Measurements from ENCODE around the gene ATP2B2.

The ATP2B2 gene

DNA sequence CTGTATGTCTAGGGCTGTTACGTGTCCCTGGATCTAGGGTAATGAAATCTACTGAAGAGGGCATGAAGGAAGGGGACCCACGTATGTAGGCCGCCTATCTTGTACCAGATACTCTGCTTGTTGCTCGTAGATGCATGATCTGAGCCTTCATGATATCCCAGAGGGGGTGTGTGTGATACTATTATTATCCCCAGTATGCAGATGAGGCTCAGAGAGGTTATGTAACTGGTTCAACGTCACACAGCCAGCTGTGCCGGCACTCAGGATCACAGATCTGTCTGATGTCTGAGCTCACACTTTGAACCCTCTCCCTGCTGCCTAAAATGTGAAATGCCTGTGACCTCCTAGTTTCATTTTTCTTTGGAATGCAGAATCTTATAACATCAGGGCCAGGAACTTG lies 148.3 kb downstream of the ATP2B2 start:
- DNase-seq: no peak

DNA sequence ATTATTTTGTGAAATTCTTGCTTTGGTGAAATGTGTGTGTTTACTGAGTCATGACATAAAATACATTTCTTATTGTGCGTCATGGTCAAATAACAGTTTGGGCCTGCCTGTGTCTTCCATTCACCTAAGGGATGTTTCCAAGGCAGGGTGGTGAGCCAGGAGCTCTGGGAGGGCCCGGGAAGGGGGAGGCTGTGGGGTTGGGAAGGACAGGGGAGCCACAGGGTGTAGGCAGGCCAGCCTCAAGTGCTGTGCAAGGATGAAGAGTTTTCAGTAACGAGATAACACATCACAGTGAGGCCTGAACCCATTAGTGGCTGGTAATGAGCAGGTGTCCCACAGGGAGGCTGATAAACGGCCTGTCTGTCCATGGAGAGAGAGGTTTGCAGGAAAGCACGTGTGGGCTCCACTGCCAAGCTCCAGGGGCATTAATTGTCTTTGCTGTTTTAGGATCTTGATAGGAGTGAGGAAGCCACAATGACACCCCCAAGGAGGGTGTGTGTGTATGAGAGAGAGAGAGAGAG lies 148.9 kb downstream of the ATP2B2 start:
- no peak for DNase-seq

DNA sequence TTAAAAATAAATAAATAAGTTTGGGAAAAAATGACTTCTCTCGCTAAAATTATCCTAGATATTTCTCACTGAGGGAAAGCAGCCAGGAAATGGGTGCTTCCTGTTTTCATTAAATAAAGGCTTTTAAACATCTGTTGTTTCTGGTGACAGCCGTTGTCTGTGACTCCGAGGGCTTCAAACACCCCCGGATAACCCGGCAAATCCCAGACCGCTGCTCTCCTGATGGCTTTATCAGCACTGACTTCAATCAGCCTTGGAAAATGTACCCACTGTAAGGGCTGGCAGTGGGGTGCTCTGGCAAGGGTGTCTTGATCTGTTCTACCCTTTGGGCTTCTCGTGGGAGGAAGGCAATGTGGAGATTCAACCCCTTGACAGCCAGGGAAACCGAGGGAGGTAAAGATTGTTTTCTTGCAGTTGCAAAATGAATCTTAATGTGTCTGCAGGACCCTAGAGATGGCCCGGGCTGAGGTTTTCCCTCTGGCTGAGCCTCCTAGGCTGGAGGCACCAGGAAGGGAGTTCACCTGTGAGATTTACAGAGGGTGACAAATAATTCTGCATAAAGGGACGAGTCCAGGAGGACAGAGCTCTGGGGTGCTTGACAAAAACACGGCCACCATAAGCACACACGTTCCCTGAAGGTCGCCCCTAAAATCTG lies 150.9 kb downstream of the ATP2B2 start:
- DNase-seq: no peak

DNA sequence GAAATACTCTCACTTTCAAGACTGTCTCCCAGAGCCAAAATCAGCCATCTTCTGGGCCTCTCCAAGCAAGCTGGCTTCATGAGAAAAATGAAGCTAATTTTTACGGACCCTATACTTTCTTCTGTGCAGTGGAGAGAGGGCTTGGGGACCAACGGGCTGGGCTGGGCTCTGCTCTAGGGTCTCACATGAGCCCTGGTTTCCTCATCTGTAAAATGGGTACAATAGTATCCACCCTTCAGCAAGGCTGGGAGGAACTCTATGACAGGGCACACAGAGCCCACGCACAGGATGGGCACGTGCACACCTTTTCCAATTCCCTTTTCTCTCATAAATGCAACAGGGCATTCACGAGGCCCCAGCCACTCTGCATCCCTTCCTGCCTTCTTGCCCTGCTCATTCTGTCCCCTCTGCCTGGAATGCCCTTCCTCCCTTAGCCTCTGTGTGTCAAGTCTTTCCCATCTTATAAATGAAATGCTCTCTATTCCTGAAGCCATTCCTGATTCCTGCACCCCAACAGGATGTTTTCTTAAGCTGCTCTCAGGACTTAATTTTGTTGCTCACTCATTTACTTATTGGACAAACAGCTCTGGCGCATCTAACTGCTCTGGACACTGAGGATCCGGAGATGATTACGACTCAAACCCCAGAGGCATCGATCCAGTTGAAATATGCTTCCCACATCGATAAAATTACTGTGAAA lies 151.6 kb downstream of the ATP2B2 start:
- DNase-seq: no peak

DNA sequence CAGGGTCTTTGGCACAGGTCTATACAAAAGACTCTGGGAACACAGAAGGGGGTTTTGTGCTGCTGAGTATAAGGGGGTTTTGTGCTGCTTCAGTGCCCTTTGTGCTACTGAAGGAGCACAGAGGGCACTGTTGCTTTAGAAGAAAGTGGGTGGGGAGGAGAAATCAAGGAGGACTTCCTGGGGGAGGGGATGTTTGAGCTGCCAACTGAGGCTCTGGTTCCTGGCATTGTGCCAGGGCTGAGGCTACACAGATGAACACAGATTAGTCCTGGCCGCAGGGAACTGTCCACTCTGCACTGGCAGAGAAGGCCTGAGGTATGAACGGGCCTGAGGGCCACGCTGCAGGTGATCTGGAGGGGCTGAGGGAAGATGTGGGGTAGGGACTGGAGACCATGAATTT lies 152.2 kb downstream of the ATP2B2 start:
- DNase-seq: no peak

DNA sequence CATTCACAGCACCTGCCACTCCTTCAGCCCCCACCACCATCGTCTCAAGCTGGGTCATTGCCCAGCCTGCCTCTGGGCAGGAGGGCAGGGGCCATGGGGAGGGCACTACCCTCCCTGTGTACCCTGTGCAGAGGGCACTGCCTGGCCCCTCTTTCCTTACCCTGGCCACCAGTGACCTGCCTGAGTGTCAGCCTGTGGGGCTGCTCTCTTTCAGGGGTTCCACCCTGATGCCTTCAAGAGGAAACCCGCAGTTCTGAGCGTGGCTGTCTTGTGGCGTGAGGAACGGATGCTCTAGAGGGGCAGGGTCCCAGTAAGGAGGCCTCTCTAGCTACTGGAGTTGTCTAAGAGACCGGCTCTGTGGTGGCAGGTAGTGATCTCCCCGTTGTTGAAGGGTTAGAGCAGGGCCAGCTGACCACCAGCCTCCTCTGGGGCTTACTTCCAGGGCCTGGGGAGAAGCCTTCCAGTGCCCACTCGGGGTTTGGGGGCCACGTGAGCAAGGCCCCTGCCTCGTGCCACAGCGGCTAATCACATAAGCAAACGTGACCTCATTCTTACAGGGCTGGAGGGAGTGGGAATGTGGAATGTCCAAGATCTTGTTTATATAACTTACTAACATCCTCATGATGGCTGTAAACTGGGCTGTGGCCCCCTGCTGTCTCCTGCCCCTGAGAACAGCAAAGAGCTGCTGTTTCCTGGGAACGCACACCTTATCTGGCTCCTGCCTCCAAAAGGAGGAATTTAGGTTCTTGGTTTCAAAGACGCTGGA lies 153.1 kb downstream of the ATP2B2 start:
- no peak for DNase-seq

DNA sequence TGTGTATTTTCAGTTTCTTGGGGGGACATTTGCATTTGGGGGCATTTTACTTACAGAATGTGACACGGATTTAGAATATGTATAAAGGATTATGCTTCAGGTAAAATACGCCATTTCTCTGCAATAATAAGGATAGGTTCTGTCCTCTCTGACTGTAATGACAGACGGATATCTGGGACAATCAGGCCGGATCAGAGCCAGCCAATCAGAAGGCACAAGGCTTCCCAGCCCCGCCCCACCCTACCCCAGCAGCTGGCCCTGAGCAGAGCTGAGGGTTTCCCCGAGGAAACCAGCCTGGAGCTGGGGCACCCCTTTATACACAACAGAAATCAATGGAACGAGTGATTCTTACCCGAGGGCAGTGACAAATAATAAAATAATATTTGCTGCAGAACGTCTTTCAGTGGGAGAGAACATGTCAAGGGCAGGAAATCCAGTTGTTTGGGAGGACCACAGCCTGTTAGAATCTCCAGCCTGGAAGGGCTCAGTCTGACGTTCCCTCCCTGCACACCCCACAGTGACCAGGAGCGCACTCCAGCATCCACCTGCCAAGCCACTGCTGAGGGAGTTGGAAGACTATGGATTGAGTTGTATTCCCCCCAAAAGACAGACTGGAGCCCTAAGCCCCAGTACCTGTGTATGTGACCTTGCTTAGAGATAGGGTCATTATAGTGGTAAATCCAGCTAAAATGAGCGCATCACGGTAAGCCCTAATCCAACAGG lies 154.2 kb downstream of the ATP2B2 start:
- DNase-seq: no peak

DNA sequence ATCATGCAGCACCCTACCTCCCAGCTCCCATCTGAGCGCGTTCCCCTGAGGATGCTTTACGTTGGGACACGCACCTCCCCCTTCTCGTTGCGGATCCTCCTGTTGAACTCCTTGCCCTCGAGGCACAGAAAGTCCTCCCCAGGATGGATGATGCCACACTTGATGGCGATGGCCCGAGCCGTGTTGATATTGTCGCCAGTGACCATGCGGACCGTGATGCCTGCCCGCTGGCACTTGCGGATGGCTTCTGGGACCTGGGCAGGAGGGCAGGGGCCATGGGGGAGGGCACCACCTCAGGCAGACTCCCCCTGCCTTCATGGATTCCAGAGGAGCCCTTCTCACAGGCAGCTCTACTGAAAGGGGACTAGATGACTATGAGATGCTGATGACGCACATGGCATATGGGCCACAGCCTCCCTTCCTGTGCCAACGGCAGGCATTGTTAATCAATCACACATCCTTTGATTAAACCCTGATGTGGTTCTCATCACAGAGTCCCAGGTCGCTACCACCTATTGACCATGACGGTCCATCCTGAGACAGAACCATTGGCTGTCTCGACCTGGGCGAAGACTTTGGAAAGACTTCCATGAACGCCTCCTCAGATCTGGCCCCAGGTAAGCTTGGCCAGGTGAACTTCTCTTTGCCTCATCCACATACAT lies 154.9 kb downstream of the ATP2B2 start:
- no peak for DNase-seq

DNA sequence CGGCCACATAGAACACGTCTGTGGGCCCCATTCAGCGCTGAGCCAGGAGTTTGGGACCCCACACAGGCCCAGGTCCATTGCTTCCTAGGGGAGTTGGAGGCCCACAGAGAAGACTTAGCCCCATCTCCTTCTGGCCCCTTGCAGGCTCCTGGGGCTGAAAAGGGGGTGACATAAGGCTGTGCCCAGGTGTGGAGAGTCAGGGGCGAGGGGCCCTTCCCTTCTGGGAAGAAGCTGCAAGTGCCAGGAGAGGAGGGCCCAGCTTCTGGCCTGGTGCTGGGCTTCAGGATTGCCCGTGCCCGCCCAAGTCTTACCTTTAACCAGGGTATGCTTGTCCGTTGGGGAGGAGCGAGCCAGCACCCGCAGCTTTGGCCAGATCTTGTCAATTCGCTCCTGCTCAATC lies 155.6 kb downstream of the ATP2B2 start:
- DNase-seq: no peak

DNA sequence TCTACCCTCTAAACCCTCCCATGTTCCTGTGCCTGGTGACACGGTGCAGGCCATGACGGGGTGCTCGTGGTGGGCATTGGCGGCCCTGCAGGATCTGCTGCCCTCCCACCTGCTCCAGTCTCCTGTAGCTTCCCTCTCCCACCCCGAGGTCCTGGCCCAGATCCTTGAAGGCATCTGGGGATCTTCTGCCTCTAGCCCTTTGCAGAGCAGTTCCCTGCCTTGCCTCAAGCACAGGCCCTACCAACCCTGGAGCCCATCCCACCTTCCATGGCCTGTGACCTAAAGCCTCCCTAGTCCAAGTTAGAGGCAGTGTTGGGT lies 157.0 kb downstream of the ATP2B2 start:
- DNase-seq: no peak

DNA sequence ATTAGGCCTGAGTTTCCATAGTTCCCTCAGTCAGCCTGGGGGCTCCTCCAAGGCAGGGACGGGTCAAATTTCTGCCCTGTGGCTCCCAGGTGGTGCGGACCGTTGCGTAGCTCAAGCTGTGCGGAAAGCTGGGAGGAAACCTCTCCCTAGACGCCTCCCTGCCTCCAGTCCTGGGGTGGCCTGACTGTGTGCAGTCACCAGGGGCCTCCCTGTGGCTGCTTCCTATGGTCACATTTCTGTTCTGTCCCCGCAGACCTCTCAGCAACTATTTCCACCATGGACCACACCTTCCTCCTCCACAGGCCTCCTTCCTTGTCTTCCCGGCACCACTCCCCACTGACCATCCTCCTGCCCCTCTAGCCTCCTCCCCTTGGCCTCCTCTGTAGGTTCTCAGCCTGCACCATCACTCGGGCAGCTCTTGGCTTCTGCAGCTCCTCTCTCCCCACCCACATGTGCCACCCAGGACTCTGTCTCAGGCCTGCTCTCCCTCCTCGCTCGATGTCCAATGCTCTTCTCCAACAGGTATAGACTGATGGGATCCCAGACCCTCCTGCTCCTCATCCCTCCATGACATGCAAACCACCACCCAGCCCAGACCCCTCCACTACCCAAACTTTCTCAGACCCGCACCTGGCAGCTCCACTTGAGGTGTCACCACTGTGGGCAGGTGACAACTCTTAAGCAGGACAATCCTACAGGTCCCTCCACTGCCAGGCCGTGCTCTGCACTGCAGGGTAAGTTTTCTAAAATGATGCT lies 157.6 kb downstream of the ATP2B2 start:
- DNase-seq: no peak

DNA sequence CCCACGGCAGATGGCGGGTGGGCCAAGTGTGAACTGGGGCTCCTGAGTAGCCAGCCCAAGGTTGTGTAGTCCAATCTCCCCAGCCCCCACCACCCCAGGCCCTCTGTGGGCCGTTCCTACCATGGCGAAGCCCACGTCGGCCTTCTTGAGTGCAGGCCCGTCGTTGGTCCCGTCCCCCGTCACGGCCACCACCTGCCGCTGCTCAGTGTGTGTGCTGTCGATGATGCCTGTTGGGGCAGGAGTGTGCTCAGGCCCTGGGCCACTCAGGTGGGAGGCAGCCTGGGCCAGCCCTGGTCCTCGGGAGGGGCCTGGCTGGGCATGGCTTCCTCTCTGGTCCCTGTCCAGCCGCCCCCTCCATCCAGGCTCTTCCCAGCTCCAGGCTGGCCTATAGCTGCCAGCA lies 159.5 kb downstream of the ATP2B2 start:
- no peak for DNase-seq

DNA sequence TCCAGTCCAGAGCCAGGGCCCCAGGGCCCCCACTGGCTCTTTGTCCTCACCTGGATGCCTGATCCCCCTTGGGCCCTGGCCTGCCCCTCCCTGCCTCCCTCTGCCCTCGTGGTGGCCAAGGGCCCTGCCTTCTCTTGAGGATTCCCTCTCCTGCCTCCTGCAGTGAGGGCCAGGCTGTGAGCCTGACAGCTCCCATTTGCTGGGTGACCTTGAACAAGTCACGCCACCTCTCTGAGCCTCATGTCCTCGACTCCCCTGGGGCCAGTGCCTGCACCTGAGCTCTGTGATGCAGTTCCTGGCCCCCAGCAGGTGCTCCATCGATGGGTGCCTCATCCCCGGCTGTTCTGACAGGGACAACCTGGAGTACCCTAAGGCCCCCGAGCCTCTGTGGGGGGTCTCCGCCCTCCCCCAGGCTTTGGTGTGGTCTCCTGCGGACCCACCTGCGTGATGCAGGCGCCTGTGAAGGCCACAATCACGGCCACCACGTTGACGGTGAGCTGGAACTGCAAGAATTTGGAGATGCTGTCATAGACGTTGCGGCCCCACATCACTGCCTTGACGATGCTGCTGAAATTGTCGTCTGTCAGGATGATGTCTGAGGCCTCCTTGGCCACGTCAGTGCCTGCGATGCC lies 160.3 kb downstream of the ATP2B2 start:
- no peak for DNase-seq

DNA sequence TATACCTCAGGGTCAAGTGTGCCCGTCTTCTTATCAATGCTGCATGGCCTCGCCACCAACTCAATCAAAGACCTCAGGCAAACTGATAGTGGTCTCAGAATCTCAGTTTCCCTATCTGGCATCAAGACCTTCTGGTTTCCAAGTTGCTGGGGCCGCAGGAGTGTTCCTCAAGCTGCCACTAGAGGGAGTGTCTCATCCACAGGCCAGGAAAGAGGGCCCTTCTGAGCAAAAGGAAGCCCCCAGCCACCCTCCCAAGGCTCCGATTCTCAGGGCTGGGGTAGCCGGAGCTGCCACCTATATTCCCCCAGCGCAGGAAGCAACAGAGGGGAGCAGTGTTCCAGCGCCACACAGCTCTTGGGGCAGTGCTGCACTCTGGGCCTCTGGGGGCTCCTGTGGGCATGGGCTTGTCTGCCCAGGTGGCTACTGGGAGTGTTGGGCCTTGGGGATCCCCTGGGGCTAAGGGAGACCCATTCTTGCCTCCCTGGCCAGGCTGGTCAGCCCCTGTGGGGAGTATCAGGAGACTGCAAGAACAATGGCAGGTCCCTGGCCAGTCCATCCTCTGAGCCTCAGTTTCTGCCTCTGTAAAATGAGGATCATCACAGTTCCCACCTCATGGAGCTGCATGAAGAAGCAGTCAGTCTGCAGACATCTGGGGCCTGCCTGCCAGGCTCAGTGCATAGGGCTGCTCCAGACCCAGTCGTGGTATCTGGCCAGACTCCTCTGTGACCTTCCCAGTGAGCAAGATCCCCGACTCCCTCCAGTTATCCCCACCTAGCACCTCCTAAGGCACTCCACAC lies 161.0 kb downstream of the ATP2B2 start:
- peak; percentile 21 for DNase-seq

DNA sequence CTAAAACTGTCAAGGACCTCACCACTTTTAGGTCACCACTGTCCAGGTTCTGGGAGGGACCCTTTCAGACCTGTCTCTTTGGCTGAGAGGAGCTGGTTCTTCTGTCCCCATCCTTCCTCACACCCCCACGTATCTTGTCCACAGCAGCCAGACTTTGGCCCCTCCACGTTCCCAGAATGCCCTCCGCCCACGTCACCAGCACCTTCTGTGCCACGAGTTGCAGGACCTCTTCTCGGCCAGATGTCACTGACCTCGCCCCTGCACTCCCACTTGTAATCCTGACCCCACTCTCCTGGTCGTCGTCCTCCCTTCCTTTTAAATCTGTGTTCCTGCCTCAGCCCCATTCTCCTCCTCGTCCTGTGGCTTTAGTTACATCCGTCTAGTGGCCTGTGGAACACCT lies 161.9 kb downstream of the ATP2B2 start:
- DNase-seq: no peak

DNA sequence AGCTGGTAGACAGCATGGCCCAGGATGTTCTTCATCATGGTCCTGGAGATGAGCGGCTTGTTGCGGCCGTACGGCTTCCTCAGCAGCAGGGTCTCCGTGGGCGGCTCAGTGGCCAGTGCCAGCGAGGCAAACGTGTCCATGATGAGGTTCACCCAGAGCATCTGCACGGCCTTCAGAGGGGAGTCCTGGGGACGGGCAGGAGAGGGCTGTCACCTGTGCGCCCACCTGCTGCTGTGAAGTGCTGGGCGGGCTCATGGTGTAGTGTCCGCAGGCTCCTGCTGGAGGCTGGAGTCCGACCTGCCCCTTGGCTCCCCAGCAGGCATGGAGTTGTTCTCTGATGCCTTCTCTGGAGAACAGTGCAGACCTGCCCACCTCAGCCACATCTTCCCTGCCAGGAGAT lies 162.6 kb downstream of the ATP2B2 start:
- DNase-seq: no peak

DNA sequence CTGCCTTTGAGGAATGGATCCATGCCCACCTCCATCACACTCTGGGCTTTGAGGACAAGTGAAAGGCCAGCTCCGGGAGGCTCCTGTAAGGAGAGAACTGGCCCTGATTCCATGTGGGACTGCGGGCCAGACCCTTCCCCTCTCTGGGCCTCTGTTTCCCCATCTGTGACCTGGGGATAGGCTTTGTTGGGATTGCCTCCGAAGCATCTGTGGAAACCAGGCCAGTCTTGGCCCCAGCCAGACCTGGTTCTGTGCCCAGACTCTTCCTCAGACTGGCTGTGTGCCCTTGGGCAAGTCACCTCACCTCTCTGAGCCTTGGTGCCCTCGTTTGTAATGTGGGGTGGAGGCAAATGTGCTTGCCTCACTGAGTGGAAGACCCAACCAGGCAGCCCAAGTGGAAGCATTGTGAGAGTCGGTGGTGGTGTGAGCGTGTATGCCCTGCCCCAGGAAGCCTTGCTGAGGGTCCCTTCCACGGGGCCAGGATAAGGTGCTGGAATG lies 163.4 kb downstream of the ATP2B2 start:
- no peak for DNase-seq

DNA sequence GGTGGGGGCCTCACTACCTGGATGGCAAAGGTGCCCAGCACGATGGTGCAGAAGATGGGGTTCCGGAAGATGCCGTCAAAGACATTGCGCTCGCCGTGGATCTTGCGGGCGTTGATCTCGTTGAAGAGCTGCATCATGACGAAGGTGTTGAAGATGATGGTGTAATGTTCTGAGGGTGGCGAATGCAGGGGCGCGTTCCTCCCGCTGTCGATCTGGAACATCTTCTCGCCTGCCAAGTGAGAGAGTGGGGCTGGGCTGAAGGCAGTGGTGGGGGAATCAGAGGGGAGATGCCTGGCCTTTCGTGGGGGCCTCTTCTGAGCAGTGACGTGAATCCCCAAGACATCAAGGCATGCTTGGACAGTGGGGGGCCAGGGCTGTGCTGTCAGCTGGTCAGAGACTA lies 164.9 kb downstream of the ATP2B2 start:
- no peak for DNase-seq

DNA sequence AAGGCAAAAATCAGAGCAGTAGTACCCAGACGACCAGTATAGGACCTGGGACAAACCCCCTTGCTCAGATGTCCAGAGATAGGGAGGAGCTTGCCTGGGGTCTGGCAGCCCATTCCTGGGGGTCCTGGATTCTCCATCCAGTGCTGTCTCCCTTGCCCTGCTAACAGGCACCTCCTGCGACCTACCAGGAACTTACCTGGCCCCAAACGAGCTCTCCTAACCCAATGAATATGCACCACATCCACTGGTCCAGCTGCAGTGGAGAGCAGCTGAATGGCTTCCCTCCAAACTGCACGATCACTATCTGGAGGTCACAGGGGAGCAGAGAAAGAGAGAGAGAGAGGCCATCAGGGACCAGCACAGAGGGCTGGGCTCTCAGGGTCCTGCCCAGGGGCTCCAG lies 165.3 kb downstream of the ATP2B2 start:
- no peak for DNase-seq

DNA sequence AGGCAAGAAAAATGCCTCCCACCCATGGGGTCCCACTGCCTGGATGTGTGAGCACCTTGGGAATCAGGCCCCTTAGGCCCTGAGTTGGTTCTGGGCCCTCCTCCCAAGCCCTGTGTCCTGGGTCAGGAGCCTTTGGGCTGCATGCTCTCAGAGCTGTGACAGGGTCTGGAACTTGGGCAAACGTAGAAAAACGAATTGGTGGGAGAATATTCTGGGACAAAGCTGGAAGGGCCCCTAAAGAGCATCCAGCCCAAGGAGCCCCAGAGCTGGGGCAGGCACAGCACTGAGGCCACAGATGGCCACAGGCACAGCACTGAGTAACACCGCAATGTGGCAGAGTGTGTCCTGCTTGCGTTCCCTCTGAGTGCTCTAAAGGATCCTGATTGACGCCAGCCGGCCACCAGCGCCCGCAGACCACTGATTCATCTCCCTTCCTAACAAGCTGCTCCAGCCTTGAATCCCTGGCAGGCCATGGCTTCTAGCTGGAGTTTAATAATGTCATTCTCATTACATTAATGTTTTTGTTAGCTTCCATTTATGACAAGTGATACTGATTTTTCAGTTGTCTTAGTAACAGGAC lies 165.9 kb downstream of the ATP2B2 start:
- no peak for DNase-seq

All from NCI-H1105 treated with DMSO at 0.1 percent for 48 hours (cell line).